ENCODE measurements around the gene SRPK2.
A peak's percentile ranks its signal among the peaks of the same experiment; 100 is the strongest.

- TF ChIP-seq GATA2 (IDR thresholded peaks at IDR 0.05; ENCODE audit: low read depth, low read length): peak; percentile 39; the same call in 1 of the 2 replicates
- TF ChIP-seq GATA3 (IDR thresholded peaks at IDR 0.05; ENCODE audit: low read depth, low read length): peak; percentile 38; the same call in 1 of the 2 replicates
Measured at GRCh38 chr7:105209870-105210269, 178.9 kb downstream of the SRPK2 start.
